ENCODE measurements around the gene OR5AU1. TPM values are rescaled to one million over a fixed set of nuclear protein-coding genes. Genes with fewer than 3 reads are reported as not detected.

OR5AU1 gene
- polyA plus RNA-seq, 1 experiment, result not detected

GRCh38 chr14:21108791-21109190 lies 47.1 kb downstream of the OR5AU1 start:
- no peaks in the 10 kb centered on the region for H3K27me3 ChIP-seq (ENCODE audit: control insufficient read depth, insufficient read depth, low read length)
- ChIA-PET CTCF (interaction anchor here (1.0 to 9.6 kb wide), 7 partner anchors 13 to 138 kb away, joined by 3 to 310 read pairs (median 5); no protein-coding TSS in a partner anchor), POLR2A (no interaction called here)
- no peak overlapping the region for H3K4me3 ChIP-seq (ENCODE audit: low read depth, low read length)
- no peak overlapping the region for H3K27ac ChIP-seq (ENCODE audit: low read depth, low read length)
- no peak for TF ChIP-seq CTCF (IDR thresholded peaks at IDR 0.05; ENCODE audit: low read depth, low read length)
- DNase-seq (ENCODE audit: low read depth, low spot score), result no peak
- no peaks in the 10 kb centered on the region; the same call in 1 of the 2 replicates for H3K9me3 ChIP-seq (ENCODE audit: control insufficient read depth, insufficient read depth, low read length)

GRCh38 chr14:21107283-21107800 lies 48.5 kb downstream of the OR5AU1 start:
- POLR2A ChIA-PET, result no interaction called here

GRCh38 chr14:21106498-21107282 lies 49.2 kb downstream of the OR5AU1 start:
- CTCF ChIA-PET, result interaction anchor here (0.6 to 9.6 kb wide), 10 partner anchors 10 to 765 kb away, joined by 3 to 310 read pairs (median 4); no protein-coding TSS in a partner anchor
- Histone ChIP-seq H3K27me3 (ENCODE audit: control insufficient read depth, insufficient read depth, low read length) (no peaks in the 10 kb centered on the region), H3K4me3 (ENCODE audit: low read depth, low read length) (no peak overlapping the region), H3K9me3 (ENCODE audit: control insufficient read depth, insufficient read depth, low read length) (no peaks in the 10 kb centered on the region; the same call in 1 of the 2 replicates), H3K27ac (ENCODE audit: low read depth, low read length) (no peak overlapping the region)
- no peak for DNase-seq (ENCODE audit: low read depth, low spot score)
- TF ChIP-seq CTCF (IDR thresholded peaks at IDR 0.05; ENCODE audit: low read depth, low read length), result peak; percentile 98
- POLR2A ChIA-PET, result interaction anchor here (2.7 kb wide), 1 partner anchor 14 kb away, joined by 14 read pairs; no protein-coding TSS in a partner anchor

More at GRCh38 chr14:21107283-21107800, 48.5 kb downstream of the OR5AU1 start:
- DNase-seq (ENCODE audit: low read depth, low spot score), result no peak
- CTCF ChIA-PET, result interaction anchor here (0.6 to 9.6 kb wide), 9 partner anchors 10 to 766 kb away, joined by 3 to 310 read pairs (median 4); no protein-coding TSS in a partner anchor
- no peak for TF ChIP-seq CTCF (IDR thresholded peaks at IDR 0.05; ENCODE audit: low read depth, low read length)
- Histone ChIP-seq H3K4me3 (ENCODE audit: low read depth, low read length) (no peak overlapping the region), H3K27me3 (ENCODE audit: control insufficient read depth, insufficient read depth, low read length) (no peaks in the 10 kb centered on the region), H3K27ac (ENCODE audit: low read depth, low read length) (no peak overlapping the region), H3K9me3 (ENCODE audit: control insufficient read depth, insufficient read depth, low read length) (no peaks in the 10 kb centered on the region; the same call in 1 of the 2 replicates)

GRCh38 chr14:21106176-21106497 lies 49.7 kb downstream of the OR5AU1 start:
- no peaks in the 10 kb centered on the region; the same call in 1 of the 2 replicates for H3K9me3 ChIP-seq (ENCODE audit: control insufficient read depth, insufficient read depth, low read length)
- H3K4me3 ChIP-seq (ENCODE audit: low read depth, low read length), result no peak overlapping the region
- H3K27ac ChIP-seq (ENCODE audit: low read depth, low read length), result no peak overlapping the region
- no peaks in the 10 kb centered on the region for H3K27me3 ChIP-seq (ENCODE audit: control insufficient read depth, insufficient read depth, low read length)
- DNase-seq (ENCODE audit: low read depth, low spot score), result no peak
- no peak for TF ChIP-seq CTCF (IDR thresholded peaks at IDR 0.05; ENCODE audit: low read depth, low read length)
- ChIA-PET CTCF (interaction anchor here (0.9 to 9.6 kb wide), 10 partner anchors 9 to 135 kb away, joined by 3 to 310 read pairs (median 36); partner anchors contain the start of gene ARHGEF40), POLR2A (interaction anchor here (2.7 kb wide), 1 partner anchor 13 kb away, joined by 14 read pairs; no protein-coding TSS in a partner anchor)
